Left lung (tissue), 14 donors: ENCODE data around the gene ZSCAN18. TPM values are rescaled to one million over a fixed set of nuclear protein-coding genes. Genes with fewer than 3 reads are reported as not detected.
A peak's percentile ranks its signal among the peaks of the same experiment; 100 is the strongest.
"Not testable (repeated sequence)": the region's sequence is repeated elsewhere in the genome, so short reads cannot be mapped to it uniquely, and the experiment has no call there.

ENCODE experiments used
- ATAC-seq: fragments of 200-7000 bp; cut with Tn5 transposase; one replicate; pipeline ENCODE4 v1.9.1; 2020; ENCODE audit warnings: moderate library complexity
- DNase-seq, 4 donors: peaks; one replicate each; pipeline ENCODE4 v3.0.0-alpha.2; 2013 to 2020
- H3K27ac ChIP-seq, 2 donors: fragments of 200-600 bp; sonication (generic) in 1 of 2; one replicate each; pipeline versions ENCODE4 v1.5.0 to v1.8.0; 2020 to 2021
- H3K27me3 ChIP-seq, 2 donors: fragments of 200-600 bp; sonication (generic) in 1 of 2; one replicate each; pipeline versions ENCODE4 v1.5.0 to v1.8.0; 2020 to 2021
- H3K36me3 ChIP-seq, 2 donors: fragments of 200-600 bp; sonication (generic) in 1 of 2; one replicate each; pipeline versions ENCODE4 v1.5.0 to v1.8.0; 2020 to 2021
- H3K4me1 ChIP-seq, 2 donors: fragments of 200-600 bp; one replicate each; pipeline ENCODE4 v1.8.0; 2021
- H3K4me3 ChIP-seq, 2 donors: fragments of 200-600 bp; sonication (generic) in 1 of 2; one replicate each; pipeline versions ENCODE4 v1.5.0 to v1.8.0; 2020 to 2021; ENCODE audit warnings: mild to moderate bottlenecking in 1 of 2
- H3K9me3 ChIP-seq, 2 donors: fragments of 200-600 bp; sonication (generic) in 1 of 2; one replicate each; pipeline versions ENCODE4 v1.5.0 to v1.8.0; 2020 to 2021
- intact Hi-C, 2 donors: fragments of 100-400 bp; cut with DNase I; formaldehyde crosslinking; loops; one replicate each; pipeline versions ENCODE4 v1.11.2 to v1.14.2; 2022
- long read RNA-seq, 12 donors: library from polyadenylated mRNA in 2 of 12; unstranded in 2 of 12; transcript quantifications; one replicate each; pipeline ENCODE4 v2.0.0 and lab custom pipeline, GENCODE V29; 2019 to 2026
- polyA plus RNA-seq, 6 donors: library from polyadenylated mRNA; unstranded; fragments of 120-200 nt; gene quantifications; one replicate each; pipeline ENCODE4 v1.2.1, GENCODE V29; 2013; ENCODE audit not compliant: insufficient read length in 6 of 6
- total RNA-seq, 2 donors: library from RNA; stranded (reverse); fragmentation: NEBNext Ultra II Directional; extraction: Animal tissue kit (Norgen Biotek cat#: 25700); gene quantifications; one replicate each; pipeline ENCODE4 v1.2.1, GENCODE V29; 2021
- TF ChIP-seq, protein P1 (sequence below), 2 donors: fragments of 200-600 bp; sonication (generic) in 1 of 2; IDR thresholded peaks; one replicate each; pipeline versions ENCODE4 v1.5.0 to v1.8.0; 2021; ENCODE audit warnings: antibody characterized with exemption in 2 of 2
- donor health status: DM: no; HTN: yes; CAD: no.
- donor health status: DM: no; HTN: no; CAD: no.

The ZSCAN18 gene, protein sequence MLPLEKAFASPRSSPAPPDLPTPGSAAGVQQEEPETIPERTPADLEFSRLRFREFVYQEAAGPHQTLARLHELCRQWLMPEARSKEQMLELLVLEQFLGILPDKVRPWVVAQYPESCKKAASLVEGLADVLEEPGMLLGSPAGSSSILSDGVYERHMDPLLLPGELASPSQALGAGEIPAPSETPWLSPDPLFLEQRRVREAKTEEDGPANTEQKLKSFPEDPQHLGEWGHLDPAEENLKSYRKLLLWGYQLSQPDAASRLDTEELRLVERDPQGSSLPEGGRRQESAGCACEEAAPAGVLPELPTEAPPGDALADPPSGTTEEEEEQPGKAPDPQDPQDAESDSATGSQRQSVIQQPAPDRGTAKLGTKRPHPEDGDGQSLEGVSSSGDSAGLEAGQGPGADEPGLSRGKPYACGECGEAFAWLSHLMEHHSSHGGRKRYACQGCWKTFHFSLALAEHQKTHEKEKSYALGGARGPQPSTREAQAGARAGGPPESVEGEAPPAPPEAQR
- total RNA-seq (10 to 100 TPM; 32.7 to 58.1 TPM), polyA plus RNA-seq (10 to 100 TPM; 78.0 to 91.1 (median 84.7) TPM)
- long read RNA-seq, donor 1, full-length matches to known transcripts = 19 of 24 reads
- long read RNA-seq, donor 1, partial matches to known transcripts = 5 of 24 reads
- long read RNA-seq, donor 1, other reads (novel, unspliced or antisense) = 0 of 24 reads
- long read RNA-seq, donor 2, full-length matches to known transcripts = 21 of 21 reads
- long read RNA-seq, donor 2, partial matches to known transcripts = 0 of 21 reads
- long read RNA-seq, donor 2, other reads (novel, unspliced or antisense) = 0 of 21 reads
- long read RNA-seq, donor 3, transcript ZSCAN18-217 (7 exons, 2,190 nt) = major isoform, 12 of 14 reads
- long read RNA-seq, donor 3, partial matches to known transcripts = 0 of 14 reads
- long read RNA-seq, donor 3, other reads (novel, unspliced or antisense) = 0 of 14 reads
- long read RNA-seq, donor 4, partial matches to known transcripts = 8 of 16 reads
- long read RNA-seq, donor 4, other reads (novel, unspliced or antisense) = 3 of 16 reads
- long read RNA-seq, donor 5, full-length matches to known transcripts = 24 of 24 reads
- long read RNA-seq, donor 5, partial matches to known transcripts = 0 of 24 reads
- long read RNA-seq, donor 5, other reads (novel, unspliced or antisense) = 0 of 24 reads
- long read RNA-seq, donor 6, full-length matches to known transcripts = 11 of 11 reads
- long read RNA-seq, donor 6, partial matches to known transcripts = 0 of 11 reads
- long read RNA-seq, donor 6, other reads (novel, unspliced or antisense) = 0 of 11 reads
- long read RNA-seq, donor 7, full-length matches to known transcripts = 10 of 10 reads
- long read RNA-seq, donor 7, partial matches to known transcripts = 0 of 10 reads
- long read RNA-seq, donor 7, other reads (novel, unspliced or antisense) = 0 of 10 reads
- long read RNA-seq, donor 8, full-length matches to known transcripts = 18 of 52 reads
- long read RNA-seq, donor 8, partial matches to known transcripts = 34 of 52 reads
- long read RNA-seq, donor 8, other reads (novel, unspliced or antisense) = 0 of 52 reads
- long read RNA-seq, donor 9 = 0 reads
- long read RNA-seq, donor 10, transcript ZSCAN18-217 (7 exons, 2,190 nt) = major isoform, 7 of 12 reads
- long read RNA-seq, donor 10, partial matches to known transcripts = 1 of 12 reads
- long read RNA-seq, donor 10, other reads (novel, unspliced or antisense) = 4 of 12 reads
- long read RNA-seq, donor 11 = 0 reads
- long read RNA-seq, donor 12, full-length matches to known transcripts = 11 of 42 reads
- long read RNA-seq, donor 12, partial matches to known transcripts = 31 of 42 reads
- long read RNA-seq, donor 12, other reads (novel, unspliced or antisense) = 0 of 42 reads

DNA sequence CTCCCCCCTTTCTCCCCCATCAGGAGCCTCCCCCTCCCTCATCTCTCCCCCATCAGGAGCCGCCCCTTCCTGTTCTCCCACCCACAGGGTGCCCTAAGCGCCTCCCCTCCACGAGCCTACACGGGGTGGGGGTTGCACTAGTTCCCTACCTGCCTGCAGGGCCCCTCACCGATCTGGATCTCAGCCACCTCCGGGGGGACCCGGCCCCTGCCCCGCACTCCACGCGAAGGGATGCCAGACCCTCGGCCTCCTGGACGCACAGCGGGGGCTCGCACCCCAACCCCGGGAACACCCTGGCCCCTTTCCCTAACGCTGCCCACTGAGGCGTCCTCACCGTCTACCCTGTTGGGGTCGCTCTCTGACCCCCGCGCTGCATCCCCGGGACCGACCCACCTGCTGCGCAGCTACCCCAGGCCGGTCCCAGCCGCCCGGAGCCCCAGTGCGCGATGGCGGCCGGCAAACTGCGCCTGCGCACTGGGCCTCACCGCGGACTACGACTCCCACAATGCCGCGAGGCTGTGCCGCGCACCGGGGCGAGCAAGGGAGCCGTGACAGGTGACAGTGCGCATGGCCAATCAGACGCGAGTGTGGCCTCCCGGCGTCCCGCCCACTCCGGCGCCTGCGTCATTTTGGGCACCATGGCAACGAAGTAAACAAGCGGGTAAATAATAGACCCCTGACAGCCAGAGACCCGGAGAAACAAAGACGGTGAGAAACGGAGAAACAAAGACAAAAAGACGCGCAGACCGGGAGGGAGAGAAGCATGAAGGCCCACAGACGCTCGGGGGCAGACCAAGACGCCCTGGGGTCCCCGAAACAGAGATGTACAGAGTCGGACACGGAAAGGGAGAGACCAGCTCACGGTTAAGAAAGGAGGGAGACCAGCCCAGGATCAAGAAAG is at the start of gene ZSCAN18:
TSS of gene ZSCAN18 (minus strand) at position 451 of the 901 bp plus-strand sequence. CDS start 7,964 bp downstream, outside the sequence.
- Histone ChIP-seq H3K4me3 (peak within 1 kb of the TSS; percentile 65 to 95), H3K4me1 (peaks cover 3 to 8% of the 10 kb centered on the region in 2 donors), H3K36me3 (peaks cover 0 to 3% of the 10 kb centered on the region in 2 donors), H3K27me3 (no peaks in the 10 kb centered on the region), H3K9me3 (peaks cover 0 to 73% of the 10 kb centered on the region in 2 donors), H3K27ac (peak within 1 kb of the TSS; percentile 95 to 98)
- intact Hi-C loops = no loop called here
- DNase-seq (peak; percentile 95 to 99 (median 98)), ATAC-seq (peak; percentile 100)
- TF ChIP-seq, protein P1, sequence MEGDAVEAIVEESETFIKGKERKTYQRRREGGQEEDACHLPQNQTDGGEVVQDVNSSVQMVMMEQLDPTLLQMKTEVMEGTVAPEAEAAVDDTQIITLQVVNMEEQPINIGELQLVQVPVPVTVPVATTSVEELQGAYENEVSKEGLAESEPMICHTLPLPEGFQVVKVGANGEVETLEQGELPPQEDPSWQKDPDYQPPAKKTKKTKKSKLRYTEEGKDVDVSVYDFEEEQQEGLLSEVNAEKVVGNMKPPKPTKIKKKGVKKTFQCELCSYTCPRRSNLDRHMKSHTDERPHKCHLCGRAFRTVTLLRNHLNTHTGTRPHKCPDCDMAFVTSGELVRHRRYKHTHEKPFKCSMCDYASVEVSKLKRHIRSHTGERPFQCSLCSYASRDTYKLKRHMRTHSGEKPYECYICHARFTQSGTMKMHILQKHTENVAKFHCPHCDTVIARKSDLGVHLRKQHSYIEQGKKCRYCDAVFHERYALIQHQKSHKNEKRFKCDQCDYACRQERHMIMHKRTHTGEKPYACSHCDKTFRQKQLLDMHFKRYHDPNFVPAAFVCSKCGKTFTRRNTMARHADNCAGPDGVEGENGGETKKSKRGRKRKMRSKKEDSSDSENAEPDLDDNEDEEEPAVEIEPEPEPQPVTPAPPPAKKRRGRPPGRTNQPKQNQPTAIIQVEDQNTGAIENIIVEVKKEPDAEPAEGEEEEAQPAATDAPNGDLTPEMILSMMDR (IDR thresholded peaks at IDR 0.05) = no peak

DNA sequence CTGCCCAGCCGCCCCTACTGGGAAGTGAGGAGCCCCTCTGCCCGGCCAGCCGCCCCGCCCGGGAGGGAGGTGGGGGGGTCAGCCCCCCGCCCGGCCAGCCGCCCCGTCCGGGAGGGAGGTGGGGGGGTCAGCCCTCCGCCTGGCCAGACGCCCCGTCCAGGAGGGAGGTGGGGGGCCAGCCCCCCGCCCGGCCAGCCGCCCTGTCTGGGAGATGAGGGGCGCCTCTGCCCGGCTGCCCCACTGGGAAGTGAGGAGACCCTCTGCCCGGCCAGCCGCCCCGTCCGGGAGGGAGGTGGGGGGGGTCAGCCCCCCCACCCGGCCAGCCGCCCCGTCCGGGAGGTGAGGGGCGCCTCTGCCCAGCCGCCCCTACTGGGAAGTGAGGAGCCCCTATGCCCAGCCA is 49.4 kb upstream of the ZSCAN18 start:
- H3K27ac ChIP-seq, DNase-seq, intact Hi-C loops, H3K4me3 ChIP-seq, H3K27me3 ChIP-seq, ATAC-seq: not testable (repeated sequence)
- Histone ChIP-seq H3K36me3 (peaks cover under 1 to 22% of the 10 kb centered on the region in 2 donors), H3K4me1 (peaks cover 0 to 14% of the 10 kb centered on the region in 2 donors), H3K9me3 (peaks cover 0 to 62% of the 10 kb centered on the region in 2 donors)

DNA sequence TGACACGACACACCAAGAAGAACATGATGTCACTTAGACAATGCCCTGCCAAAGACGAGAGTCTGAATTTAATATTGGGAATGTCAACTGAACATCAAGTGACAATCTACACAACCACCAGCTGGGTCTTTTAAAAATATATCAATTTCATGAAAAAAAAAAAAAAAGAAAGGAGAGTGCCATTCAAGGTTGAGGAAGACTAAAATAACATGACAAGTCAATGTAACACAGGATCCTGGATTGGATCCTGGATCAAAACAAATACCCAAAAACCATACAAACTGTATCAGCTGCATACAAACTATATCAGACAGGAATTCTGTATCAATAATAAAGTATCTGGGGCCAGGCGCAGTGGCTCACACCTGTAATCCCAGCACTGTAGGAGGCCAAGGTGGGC is 47.8 kb upstream of the ZSCAN18 start:
- DNase-seq (no peak), ATAC-seq (no peak)
- H3K9me3 ChIP-seq = peaks cover 0 to 79% of the 10 kb centered on the region in 2 donors
- TF ChIP-seq, protein P1 (IDR thresholded peaks at IDR 0.05) = no peak
- peaks cover 5 to 38% of the 10 kb centered on the region in 2 donors for H3K36me3 ChIP-seq
- H3K27ac ChIP-seq = no peak overlapping the region
- H3K4me1 ChIP-seq = peaks cover 0 to 10% of the 10 kb centered on the region in 2 donors
- no peaks in the 10 kb centered on the region for H3K27me3 ChIP-seq
- H3K4me3 ChIP-seq = no peak overlapping the region
- intact Hi-C loops = no loop called here

DNA sequence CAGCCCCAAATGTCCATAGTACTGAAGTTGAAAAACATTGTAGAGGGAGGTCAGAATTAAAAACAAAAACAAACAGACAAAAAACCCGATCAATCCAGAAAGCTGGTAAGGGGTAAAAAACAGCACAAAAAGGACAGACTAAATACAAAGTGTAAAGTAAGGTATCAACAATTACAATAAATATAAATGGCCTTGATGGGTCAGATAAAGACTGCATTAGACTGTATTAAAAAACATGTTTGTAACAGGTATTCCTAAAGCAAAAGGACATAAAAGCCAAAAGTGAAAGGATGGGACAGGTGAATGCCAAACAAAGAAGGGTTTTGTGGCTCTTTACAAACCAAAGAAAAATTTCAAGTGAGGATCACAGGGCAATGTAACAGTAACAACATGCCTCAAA is 36.2 kb upstream of the ZSCAN18 start:
- intact Hi-C loops = no loop called here
- peaks cover 7 to 100% of the 10 kb centered on the region in 2 donors for H3K9me3 ChIP-seq
- peaks cover 0 to 100% of the 10 kb centered on the region in 2 donors for H3K36me3 ChIP-seq

More for the DNA sequence above, 36.2 kb upstream of the ZSCAN18 start:
- TF ChIP-seq, protein P1 (IDR thresholded peaks at IDR 0.05) = no peak
- H3K4me3 ChIP-seq = no peak overlapping the region
- H3K27me3 ChIP-seq = no peaks in the 10 kb centered on the region
- no peaks in the 10 kb centered on the region for H3K4me1 ChIP-seq
- ATAC-seq = no peak
- no peak for DNase-seq
- H3K27ac ChIP-seq = no peak overlapping the region
